NAMALWA (cell line): ENCODE results near the gene LSMEM2.
"Not testable (repeated sequence)": the region's sequence is repeated elsewhere in the genome, so short reads cannot be mapped to it uniquely, and the experiment has no call there.

ENCODE experiments used
- DNase-seq: peaks from one replicate; pipeline ENCODE4 v3.0.0-alpha.2; 2015; ENCODE audit warnings: low spot score

LSMEM2 gene

DNA sequence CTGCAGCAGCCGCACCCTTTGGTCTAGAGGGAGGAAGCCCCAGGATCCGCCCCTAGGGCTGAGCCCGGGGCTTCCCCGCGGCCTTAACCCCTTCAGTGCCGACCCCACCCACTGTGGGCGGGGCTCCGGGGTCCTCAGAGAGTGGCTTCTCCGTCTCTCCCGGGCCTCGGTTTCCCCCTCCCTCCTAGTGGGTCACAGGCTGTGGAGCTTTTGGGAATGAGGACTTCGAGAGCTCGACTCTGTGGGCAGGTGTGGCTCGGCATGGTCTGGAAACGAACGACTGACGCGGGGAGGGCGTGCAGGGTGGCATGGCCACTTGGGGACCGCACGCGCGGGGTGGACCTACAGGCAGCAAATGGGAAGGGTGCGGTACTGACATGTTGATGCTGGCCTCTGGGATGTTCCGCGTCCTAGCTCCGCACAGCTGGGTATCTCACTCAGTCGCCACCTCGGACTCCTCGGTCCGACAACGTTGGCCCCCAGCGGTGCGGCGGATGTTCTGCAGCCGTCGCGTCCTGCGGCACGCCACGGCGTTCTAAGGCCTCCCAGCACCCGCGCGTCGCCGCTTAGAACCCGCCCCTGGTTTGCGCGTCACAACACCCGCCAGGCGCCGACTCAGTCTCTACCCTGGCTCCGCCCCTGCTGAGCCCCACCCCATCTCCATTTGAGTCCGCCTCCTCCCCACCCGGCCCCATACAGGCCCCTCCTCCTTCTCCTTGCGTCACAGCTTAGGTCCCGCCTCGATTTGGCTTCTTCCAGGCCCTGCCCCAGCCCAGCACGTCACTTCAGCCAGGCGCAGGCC lies 20.1 kb downstream of the LSMEM2 start, which contains the start of the genes HYAL3 and NAA80:
Gene HYAL3 (minus strand): TSS at position 570 of the 802 bp plus-strand sequence. CDS start 3,803 bp downstream, outside the sequence.
Gene NAA80 (minus strand): TSS at position 570 of the 802 bp plus-strand sequence. CDS start 1,942 bp downstream, outside the sequence.
- peak; percentile 95 for DNase-seq

DNA sequence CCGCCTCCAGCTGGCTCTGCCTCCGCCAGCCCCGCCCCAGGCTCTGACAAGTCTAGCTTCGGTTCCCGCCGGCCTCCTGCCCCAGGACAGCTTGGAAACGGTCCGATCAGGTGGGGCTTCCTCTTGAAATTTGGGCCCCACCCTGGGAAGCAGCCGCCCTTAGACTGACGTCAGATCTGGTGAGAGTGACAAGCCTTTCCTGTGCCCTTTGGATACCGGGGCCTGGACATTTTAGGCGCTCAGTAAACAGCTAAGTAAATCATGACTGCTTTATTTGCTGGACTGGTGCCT lies 20.7 kb downstream of the LSMEM2 start:
- no peak for DNase-seq

DNA sequence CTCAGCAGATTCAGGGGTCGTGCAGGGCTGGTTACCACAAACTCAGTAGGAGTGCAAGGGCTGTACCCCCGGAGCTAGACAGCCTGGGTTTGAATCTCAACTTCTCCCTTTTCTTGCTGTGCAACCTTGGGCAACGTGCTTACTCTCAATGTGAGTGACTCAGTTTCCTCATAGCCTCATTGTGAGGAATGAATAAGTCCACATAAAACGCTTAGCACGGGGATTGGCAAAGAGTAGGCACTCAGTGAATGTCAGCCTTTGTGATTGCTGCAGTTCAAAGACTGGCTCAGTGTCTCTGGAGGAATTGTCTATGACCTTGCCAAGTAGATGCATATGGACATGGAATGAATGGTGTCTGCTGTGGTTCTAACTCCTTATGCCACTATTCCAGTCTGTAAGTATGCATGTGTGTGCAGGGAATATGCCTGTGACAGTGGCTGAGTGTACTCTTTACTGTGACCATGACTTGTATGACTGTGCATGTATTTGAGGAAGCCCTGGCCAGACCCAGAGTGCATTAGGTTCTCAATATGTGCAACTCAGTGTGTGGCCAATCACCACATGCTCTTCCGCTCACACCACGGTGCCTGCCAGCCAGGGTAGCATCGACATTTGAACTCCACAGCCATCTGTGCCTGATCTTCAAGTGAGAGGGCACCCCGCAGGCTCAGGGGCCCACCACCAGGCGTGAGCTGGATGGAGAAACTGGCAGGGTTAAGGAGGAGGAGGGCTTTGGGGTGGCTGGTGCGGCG lies 21.2 kb downstream of the LSMEM2 start:
- no peak for DNase-seq

DNA sequence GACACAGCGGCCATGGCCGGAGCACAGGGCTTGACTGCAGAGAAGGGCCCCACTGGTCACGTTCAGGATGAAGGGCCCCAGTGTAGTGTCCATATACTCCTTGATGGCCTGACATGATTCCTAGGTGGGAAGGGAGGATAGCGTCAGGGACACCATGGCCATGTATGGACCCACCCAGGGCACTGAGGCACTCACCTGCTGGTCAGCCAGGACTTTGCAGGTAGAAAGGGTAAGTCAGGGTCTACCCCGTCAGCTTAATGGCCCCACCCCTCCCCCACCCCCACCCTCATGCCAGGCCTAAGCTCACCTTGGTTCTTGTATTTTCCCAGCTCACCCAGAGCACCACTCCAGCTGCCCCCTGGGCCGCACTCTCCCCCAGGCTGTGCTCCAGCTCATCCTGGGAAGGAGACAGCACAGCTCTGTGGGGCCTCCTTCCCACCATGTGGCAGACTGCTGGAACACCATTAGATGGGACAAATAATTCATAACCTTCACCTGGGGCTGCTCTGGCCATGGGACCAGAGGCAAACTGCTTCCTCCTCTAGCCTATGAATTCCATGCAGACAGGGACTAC lies 21.9 kb downstream of the LSMEM2 start:
- DNase-seq = no peak

DNA sequence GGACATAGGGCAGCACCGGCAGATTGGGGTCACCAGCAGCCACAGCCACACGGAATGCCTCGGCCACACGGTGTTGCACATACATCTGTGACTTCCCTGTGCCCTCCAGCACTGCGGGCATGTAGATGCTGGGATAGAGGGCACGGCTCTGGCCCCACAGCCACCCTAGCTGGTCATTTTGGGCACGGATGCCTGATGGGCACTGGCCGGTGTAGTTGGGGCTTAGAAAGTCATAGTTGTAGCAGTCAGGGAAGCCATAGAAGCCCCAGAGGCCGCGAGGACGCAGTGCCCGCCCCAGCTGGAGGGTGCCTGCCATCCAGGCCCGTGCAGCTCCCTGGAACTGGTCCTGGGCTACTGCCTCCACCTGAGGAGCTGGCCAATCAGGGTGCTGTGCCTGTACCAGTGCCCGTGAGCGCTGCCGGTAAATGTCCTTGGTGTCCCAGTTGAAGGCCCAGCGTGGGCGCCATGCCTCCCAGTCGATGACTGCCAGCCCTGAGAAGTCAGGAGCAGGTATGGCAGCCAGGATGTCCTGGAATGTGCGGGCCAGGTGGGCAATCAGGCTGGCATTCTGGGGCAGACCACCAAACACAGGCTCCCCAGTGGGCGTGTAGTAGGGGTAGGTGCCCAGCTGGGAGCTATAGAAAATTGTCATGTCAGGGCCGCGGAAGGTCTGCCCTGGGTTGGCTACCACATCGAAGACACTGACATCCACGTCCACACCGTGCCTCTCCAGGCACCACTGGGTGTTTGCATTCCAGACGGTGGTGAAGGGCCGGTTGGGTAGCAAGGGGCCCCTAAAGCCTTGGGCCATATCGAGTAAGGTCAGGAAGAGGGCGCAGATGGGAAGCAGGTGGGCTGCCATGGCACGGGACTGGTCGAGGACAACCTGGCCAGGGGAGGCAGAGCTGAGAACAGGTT lies 23.5 kb downstream of the LSMEM2 start:
- DNase-seq = no peak

DNA sequence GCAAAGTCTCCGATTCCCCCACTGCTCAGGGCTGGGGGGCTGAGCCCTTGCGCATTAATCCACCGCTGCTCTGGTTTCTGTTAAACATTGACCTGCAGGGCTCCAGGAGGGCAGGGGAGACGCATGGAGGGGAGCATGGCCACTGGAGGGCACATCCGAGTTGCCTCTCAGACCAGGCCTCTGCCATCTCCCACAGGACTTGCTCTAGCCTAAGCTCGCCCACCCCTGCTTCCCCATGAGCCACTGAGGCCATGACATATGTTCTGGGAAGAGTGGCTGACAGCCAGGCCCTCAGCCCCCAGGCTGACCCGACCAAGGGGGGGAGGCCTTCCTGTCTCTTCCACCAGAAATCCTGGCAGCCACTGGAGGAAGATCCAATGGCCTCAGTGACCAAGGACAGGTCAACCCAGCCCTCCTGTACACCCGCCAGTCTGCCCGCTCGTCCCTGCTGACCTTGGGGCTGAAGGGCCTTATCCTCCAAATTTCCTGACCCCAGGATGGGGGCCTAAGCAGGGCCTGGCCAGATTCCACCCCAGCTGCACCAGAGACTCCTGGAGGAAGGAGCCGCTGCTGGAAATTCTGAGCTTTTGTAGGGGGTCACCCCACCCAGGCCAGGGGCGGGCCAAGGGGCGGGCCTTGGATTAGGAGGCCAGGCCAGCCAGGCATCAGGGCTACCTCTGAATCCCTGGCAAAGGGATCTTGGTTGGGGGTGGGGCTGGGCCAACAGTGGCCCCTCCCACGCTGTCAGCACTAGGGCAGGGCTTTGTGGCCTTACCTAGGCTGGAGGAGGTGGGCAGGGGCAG lies 24.3 kb downstream of the LSMEM2 start, which contains the start of gene HYAL1:
Gene HYAL1 (minus strand): TSS at position 562 of the 803 bp plus-strand sequence. CDS start 618 bp downstream, outside the sequence.
- no peak for DNase-seq

DNA sequence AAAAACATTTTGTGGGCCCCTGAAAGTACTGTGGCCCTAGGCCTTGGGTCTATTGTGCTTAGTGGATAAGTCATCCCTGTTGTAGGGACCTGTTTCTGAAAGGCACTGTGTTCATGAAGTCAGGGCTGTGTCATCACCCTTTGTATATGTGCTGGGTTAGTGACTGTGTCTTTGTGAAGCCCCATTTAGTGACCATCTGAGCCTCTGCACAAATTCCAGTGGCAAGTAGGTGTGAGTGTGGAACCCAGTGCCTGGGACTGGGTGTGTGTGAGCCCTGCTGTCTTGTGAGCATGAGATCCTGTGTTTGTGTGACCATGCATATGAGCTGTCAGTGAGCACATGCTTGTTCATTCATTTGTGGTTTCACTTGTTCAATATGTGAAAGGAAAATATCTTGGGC lies 25.7 kb downstream of the LSMEM2 start:
- no peak for DNase-seq

DNA sequence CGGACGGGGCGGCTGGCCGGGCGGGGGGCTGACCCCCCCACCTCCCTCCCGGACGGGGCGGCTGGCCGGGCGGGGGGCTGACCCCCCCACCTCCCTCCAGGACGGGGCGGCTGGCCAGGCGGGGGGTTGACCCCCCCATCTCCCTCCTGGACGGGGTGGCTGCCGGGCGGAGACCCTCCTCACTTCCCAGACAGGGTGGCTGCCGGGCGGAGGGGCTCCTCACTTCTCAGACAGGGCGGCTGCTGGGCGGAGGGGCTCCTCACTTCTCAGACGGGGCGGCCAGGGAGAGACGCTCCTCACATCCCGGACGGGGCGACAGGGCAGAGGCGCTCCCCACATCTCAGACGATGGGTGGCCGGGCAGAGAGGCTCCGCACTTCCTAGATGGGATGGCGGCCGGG lies 33.2 kb downstream of the LSMEM2 start:
- not testable (repeated sequence) for DNase-seq

DNA sequence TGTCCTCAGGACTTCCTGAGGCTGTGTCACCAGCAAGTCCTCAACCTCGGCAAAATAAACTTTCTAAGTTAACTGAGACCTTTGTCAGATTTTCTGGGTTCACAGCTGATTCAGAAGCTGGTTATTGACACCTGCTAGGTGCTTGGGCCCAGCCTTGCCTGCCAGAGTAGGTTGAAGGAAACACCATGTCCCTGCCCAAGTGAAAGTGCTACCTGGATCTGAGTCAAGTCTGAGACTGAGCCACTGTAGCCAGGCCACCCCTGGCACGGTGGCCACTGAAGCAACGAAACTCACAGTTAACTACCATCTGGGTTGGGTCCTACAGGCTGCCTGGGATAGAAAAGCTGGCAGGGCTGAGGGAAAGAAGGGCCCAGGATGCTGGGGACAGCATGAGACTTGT lies 35.5 kb downstream of the LSMEM2 start:
- no peak for DNase-seq

DNA sequence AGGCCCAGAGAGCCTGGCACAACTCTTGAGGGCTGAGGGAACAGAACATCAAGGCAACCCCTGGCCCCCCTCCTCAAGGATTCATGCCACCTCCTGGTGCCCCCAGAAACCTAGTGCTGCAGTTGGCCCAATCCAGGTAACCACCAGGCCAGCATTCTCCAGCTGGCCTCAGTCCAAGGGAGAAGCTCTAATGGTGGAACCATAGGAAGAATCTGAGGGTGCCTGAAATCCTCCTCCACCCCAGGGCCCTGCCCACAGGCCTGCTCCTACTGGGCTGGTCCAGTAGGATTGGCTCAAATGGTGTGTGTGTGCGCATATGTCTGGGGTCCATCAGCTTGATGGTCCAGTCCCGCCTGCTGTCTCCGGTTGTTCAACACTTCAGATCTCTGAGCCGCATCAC lies 35.9 kb downstream of the LSMEM2 start:
- no peak for DNase-seq

DNA sequence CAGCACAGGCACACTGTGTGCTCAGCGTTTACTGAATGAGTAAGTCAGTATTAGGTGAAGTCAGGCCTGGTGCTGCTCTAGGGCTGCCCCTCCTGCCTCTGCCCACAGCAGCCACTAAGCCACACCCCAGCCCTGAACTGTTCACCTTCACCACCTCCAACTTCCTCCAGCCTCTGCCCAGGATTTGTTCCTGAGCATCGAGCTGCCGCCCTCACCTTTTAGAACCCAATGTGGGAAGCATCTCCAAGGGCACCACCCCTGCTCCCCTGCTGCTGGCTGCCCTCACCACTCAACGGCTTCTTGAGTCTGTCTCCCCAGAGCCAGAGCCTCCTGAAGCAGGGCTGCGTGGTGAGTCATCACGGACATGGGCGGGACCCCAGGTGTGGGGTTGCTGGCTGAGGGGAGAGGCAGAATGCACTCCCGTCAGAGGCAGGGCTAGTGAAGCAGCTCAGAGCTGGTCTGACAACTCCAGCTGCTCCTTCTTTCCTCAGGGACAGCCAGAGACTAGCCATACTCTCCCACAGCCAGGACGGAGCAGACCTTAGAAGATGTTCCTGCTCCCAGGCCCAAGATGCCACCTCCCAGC lies 37.9 kb downstream of the LSMEM2 start:
- peak; percentile 28 for DNase-seq

DNA sequence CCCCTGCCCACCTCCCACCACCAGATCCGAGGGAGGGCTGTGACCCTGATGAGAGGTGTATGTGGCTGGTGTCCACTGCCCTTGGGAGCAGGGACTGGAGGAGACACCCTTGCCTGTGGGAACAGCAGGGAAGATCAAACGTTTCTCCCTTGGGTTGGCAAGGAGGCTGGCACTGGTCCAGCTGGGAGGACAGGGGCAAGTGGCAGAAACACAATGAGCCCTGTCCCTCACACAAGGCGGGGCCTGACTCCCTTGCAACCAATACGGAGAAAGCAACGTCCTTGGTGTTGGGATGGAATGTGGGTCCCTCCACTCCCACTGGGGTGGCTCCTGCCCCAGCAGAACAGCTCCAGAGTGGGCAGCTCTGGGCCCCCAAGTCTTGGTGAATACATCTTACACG lies 38.4 kb downstream of the LSMEM2 start:
- no peak for DNase-seq

DNA sequence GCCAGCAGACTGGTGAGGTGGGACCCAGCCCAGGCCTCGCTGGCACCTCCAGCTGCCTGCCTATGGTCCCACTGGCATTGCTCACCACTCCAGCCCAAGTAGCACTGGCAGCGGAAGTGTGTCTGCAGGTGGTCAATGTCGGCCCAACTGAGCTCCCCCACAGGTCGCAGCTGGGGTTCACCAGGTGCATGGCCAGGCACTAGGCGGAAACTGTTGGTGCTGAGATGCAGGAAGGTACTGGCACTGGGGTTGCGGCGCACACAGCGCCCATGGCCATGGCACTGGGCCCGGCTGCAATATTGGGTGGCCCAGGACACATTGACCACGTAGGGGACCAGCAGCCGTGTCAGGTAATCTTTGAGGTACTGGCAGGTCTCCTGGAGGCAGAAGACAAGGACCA lies 39.3 kb downstream of the LSMEM2 start:
- DNase-seq = no peak

DNA sequence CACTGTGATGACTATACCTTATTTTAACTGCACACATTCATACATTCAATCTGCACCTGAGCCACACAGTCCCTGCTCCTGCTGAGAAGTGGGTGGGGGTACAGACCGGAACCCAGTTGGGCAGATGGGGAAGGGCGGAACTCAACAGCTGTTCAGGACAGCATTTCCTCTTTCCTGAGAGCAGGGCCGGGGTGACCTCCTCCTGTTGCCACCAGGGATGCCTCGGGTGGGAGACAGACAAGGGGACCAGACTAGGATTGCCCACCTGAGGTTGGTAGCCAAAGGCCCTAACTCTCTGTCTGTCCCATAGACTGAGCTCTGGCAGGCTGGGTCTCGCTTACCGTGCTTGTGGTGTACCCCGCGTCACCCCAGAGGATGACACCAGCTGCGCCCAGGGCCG lies 39.7 kb downstream of the LSMEM2 start:
- DNase-seq = no peak

DNA sequence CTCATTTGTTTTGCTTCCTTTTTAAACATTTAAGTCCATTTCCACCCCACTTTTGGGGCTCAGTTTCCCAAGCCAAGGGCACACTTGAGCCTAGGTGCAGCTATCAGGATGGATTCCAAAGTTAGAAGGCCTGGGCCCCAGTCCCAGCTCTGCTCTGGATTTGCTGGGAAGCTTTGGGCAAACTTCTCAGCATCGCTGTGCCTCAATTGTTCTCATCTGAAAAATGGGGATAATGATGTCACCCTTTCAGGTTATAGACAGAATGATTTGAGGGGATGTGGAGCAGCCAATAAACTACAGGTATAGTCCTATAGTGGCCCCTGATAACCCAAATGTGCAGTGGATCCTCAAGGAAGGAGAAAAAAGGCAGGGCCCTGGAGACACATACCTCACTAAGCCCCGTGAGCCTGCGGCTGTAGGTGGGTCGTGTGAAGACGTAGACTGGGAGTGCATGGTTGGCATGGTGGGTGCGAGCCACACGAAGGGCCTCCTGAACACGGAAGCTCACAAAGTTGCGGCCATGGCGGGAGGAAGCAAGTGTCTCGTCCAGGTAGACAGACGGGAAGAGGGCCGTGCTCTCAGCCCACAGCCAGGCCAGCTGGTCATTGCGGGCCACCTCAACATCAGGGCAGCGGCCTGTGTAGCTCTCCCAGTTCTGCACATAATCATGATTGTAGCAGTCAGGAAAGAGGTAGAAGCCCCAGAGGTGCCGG lies 40.5 kb downstream of the LSMEM2 start:
- DNase-seq = no peak

DNA sequence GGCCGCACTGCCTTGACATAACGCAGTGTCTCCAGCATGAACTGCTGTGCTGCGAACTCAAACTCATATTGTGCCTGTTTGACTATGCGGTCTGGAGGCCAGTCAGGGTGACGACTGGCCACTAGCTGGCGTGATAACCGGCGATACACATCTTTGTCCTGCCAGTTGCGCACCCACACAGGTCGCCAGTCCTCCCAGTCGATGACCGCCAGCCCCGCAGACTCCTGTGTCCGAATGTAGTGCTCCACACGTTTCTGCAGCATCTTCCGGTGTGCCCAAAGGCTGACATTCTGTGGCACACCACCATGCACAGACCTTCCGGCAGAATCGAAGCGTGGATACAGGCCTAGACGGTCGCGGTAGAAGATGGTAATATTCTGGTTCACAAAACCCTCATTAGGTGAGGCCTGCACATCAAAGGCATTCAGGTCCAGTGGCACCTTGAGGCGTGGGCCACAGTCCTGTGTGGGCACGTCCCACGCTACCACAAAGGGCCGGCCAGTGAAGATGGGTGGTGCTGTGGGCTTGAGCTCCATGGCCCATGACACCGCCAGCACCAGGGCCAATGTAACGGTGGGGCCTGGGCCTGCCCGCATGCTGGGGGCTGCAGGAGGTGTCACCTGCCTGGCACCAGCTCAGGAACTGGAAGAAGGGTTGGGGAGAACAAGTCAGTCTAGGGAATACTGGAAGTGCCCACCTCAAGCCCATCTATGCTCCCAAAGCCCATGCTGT lies 41.2 kb downstream of the LSMEM2 start:
- no peak for DNase-seq

DNA sequence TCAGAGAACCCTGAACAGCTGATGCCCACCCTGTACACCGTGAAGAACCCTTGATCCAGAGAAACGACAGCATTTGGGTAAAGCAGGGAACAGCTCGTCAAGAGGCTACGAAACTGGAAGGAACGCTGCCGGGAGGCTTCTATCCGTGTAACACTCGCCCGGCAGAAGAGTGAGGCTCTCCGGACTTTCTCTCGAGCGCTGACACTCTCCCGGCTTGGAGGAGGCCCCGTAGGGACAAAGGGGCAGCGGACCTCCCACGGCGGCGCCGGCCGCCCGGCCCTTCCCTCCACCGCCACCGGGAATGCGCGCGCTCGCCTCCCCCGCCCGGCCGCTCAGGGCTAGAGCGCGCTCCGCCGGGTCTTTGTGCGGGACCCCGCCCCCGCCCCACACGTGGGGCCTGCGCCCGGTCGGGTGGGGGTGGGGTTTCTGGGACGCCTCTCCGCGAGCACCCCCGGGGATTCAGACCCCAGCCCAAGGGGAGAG lies 42.0 kb downstream of the LSMEM2 start:
- DNase-seq = peak; percentile 35

DNA sequence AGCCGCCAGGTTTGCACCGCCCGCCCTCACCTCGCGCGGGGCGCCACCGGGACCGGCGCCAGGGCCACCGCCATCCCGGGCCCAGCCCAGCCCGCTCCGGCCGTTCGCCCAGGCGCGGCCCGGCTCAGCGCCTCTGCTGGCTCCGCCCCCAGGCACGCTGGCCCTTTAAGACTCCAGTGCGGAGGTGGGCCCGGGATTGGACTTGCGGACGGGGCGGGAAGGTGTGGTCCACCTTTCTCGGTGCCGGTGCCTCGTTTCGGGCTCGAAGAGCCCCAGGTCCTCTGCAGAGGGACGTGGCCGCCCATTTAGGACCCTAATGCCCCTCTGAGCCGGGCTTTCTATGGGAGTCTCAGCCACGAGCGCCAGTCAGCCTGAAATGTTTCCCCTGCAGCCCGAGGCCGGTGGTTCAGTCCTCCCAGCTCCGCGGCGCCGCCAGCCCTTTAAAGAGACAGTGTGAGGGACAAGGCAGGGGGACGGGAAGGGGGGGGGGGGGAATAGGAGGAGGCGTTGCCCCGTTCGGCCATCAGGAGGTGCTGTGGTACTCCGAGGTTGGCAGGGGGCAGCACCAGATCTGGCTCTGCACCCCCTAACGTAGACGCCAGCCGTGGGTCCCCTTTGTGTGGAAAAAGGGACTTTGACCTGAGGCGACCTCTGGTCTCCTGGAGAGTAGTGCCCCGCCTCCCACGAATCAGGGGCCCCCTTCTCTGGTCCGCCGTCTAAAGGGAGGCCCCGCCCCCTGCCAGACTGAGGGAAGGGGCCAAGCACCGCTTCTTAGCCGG lies 42.6 kb downstream of the LSMEM2 start:
- DNase-seq = peak; percentile 77

DNA sequence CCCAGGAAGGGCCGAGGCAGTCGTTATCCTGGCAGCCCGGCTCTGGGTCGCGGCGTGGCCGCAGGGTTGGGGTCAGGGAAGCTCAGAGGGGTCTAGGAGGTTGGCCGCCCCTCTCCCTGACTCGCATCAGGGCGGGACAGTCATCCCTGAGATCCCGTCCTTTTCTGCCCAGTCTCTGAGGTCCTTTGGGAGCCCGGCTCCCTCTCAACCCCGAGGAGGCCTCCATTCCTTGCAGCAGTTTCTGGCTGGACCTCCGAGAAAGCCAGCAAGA lies 43.2 kb downstream of the LSMEM2 start:
- DNase-seq = no peak
